Endothelial cell of umbilical vein (primary cell): Measurements from ENCODE around the gene LMF1. TPM values are rescaled to one million over a fixed set of nuclear protein-coding genes. Genes with fewer than 3 reads are reported as not detected.

ENCODE experiments used
- BruUV-seq: library from RNA; stranded (reverse); fragments of 400-500 nt; replicated peaks from 2 replicates; lab custom pipeline; 2021; lab: Mats Ljungman, UMichigan
- CTCF ChIA-PET: fragments of 300-600, 350-600 bp; sonication (Branson Sonifier 250); formaldehyde crosslinking; loops from one replicate; lab custom pipeline; 2021; ENCODE audit warnings: antibody characterized with exemption, inconsistent platforms; lab: Charles Lee
- POLR2A ChIA-PET: fragments of 300-600, 350-600 bp; sonication (Branson Sonifier 250); formaldehyde crosslinking; loops from one replicate; lab custom pipeline; 2021; ENCODE audit warnings: antibody characterized with exemption, inconsistent platforms; lab: Charles Lee
- DNase-seq: peaks from one replicate; pipeline ENCODE4 v3.0.0-alpha.2; 2011; ENCODE audit warnings: low read depth, low spot score
- FAIRE-seq: peaks from 2 replicates; lab custom pipeline; 2011; peaks lifted over from hg19 to GRCh38; lab: Jason Lieb, UNC
- H2AFZ ChIP-seq: 2 replicates; pipeline ENCODE4 v1.6.0; 2012; ENCODE audit warnings: low read depth, low read length, control low read depth, inconsistent platforms
- H3K27ac ChIP-seq: 2 replicates; pipeline ENCODE4 v1.5.1; 2011; ENCODE audit warnings: low read depth, mild to moderate bottlenecking, control low read depth, low read length, moderate library complexity; ENCODE audit not compliant: insufficient read depth
- H3K27me3 ChIP-seq, 2 experiments: 2 replicates each; pipeline versions ENCODE4 v1.6.0 to v1.6.1; 2011; ENCODE audit warnings: low read length in 2 of 2, mixed read lengths in 1 of 2; ENCODE audit not compliant: control insufficient read depth in 2 of 2, insufficient read depth in 2 of 2
- H3K36me3 ChIP-seq, 2 experiments: 2 replicates in 1 of 2; 3 replicates in 1 of 2; pipeline ENCODE4 v1.5.1; 2011; ENCODE audit warnings: low read length in 2 of 2, mild to moderate bottlenecking in 1 of 2, moderate library complexity in 1 of 2; ENCODE audit not compliant: control insufficient read depth in 2 of 2, insufficient read depth in 2 of 2; ENCODE audit errors: extremely low read depth in 1 of 2
- H3K4me1 ChIP-seq: 3 replicates; pipeline ENCODE4 v1.5.1; 2011; ENCODE audit warnings: mild to moderate bottlenecking, low read length; ENCODE audit not compliant: control insufficient read depth, insufficient read depth; ENCODE audit errors: extremely low read depth
- H3K4me2 ChIP-seq: 2 replicates; pipeline ENCODE4 v1.6.1; 2011; ENCODE audit warnings: low read length, control low read depth, mixed read lengths; ENCODE audit not compliant: insufficient read depth
- H3K4me3 ChIP-seq, 3 experiments: fragments of 200-600 bp in 1 of 3; sonication (generic), shearing (Covaris generic) in 1 of 3; replicated peaks in 1 of 3; 2 replicates each; pipeline ENCODE4 v1.5.1; 2011 to 2016; ENCODE audit warnings: control low read depth in 3 of 3, low read length in 3 of 3, mild to moderate bottlenecking in 2 of 3, inconsistent platforms in 1 of 3, low read depth in 1 of 3, moderate library complexity in 1 of 3; ENCODE audit not compliant: insufficient read depth in 1 of 3
- H3K79me2 ChIP-seq: 2 replicates; pipeline ENCODE4 v1.6.0; 2012; ENCODE audit warnings: low read length, inconsistent platforms; ENCODE audit not compliant: control insufficient read depth, insufficient read depth
- H3K9ac ChIP-seq: replicated peaks from 2 replicates; pipeline ENCODE3; 2011; ENCODE audit warnings: low read length, control low read depth; ENCODE audit not compliant: insufficient read depth; ENCODE audit errors: extremely low read depth
- H3K9me1 ChIP-seq: replicated peaks from 3 replicates; pipeline ENCODE4 v1.6.0; 2011; ENCODE audit warnings: mild to moderate bottlenecking, low read length; ENCODE audit not compliant: control insufficient read depth, insufficient read depth; ENCODE audit errors: extremely low read depth
- H3K9me3 ChIP-seq: replicated peaks from 2 replicates; pipeline ENCODE4 v1.5.1; 2012; ENCODE audit warnings: low read length, inconsistent platforms; ENCODE audit not compliant: control insufficient read depth, insufficient read depth
- H4K20me1 ChIP-seq: replicated peaks from 2 replicates; pipeline ENCODE3; 2011; ENCODE audit warnings: mild to moderate bottlenecking, low read length; ENCODE audit not compliant: control insufficient read depth, insufficient read depth; ENCODE audit errors: extremely low read depth
- CTCF ChIP-seq, 2 donors: IDR thresholded peaks; 1 replicate in 1 of 2; 2 replicates in 1 of 2; pipeline ENCODE4 v1.5.1; 2011; ENCODE audit warnings: low read length in 2 of 2, mild to moderate bottlenecking in 2 of 2, moderate library complexity in 2 of 2, control low read depth in 1 of 2, inconsistent platforms in 1 of 2, low read depth in 1 of 2; ENCODE audit not compliant: insufficient read depth in 1 of 2; ENCODE audit errors: extremely low read depth in 1 of 2
- FOS ChIP-seq: IDR thresholded peaks from 2 replicates; pipeline ENCODE4 v1.6.1; 2011; ENCODE audit warnings: mild to moderate bottlenecking, low read length, moderate library complexity, borderline replicate concordance; ENCODE audit not compliant: insufficient read depth
- JUN ChIP-seq: IDR thresholded peaks from 2 replicates; pipeline ENCODE4 v1.6.1; 2011; ENCODE audit warnings: borderline replicate concordance, low read depth; ENCODE audit not compliant: insufficient read length, insufficient read depth
- MAX ChIP-seq: IDR thresholded peaks from 2 replicates; pipeline ENCODE4 v1.6.1; 2011; ENCODE audit not compliant: insufficient read depth, insufficient read length
- POLR2AphosphoS5 ChIP-seq: IDR thresholded peaks from 2 replicates; pipeline ENCODE4 v1.6.1; 2012; ENCODE audit warnings: low read depth, mild to moderate bottlenecking, control low read depth, low read length, moderate library complexity; ENCODE audit not compliant: insufficient read depth
- dilution Hi-C: fragments of 300-500 bp; cut with MboI; formaldehyde crosslinking; loops from one replicate; pipeline ENCODE4 v1.15.0; 2019; ENCODE audit warnings: low sequenced_read_pairs; ENCODE audit not compliant: extremely low pct_ligation_motif_present
- intact Hi-C: fragments of 100-400 bp; cut with micrococcal nuclease; formaldehyde crosslinking; loops from one replicate; pipeline ENCODE4 v1.10.0; 2022
- polyA plus RNA-seq, 4 experiments: library from polyadenylated mRNA; depleted of rRNA in 3 of 4; stranded (reverse) in 3 of 4; unstranded in 1 of 4; fragments of >200 nt; gene quantifications; 2 replicates each; pipeline versions ENCODE4 v1.2.1 to v1.2.3, GENCODE V29; 2011 to 2012; ENCODE audit warnings: missing spikeins in 1 of 4
- total RNA-seq: library from RNA; stranded (reverse); gene quantifications from 2 replicates; pipeline ENCODE4 v1.2.3, GENCODE V29; 2021

LMF1 gene
- total and polyA plus RNA-seq, 2 donors (not counting 3 experiments of a cell fraction or from before 2014, with no cell fraction given) = 17.8 TPM

GRCh38 chr16:969508-970385 is 1.0 kb downstream of the LMF1 start:
- intact Hi-C loops = no loop called here
- Histone ChIP-seq H3K4me1 (peaks cover 7% of the 10 kb centered on the region), H3K4me3 (peak overlapping the region; percentile 64 to 97 (median 68)), H4K20me1 (no peaks in the 10 kb centered on the region), H3K27me3 (no peaks in the 10 kb centered on the region), H3K9ac (peak overlapping the region; percentile 85), H3K79me2 (no peaks in the 10 kb centered on the region), H3K9me3 (no peaks in the 10 kb centered on the region), H3K27ac (no peak overlapping the region), H3K9me1 (no peaks in the 10 kb centered on the region), H3K4me2 (peak overlapping the region; percentile 57), H3K36me3 (no peaks in the 10 kb centered on the region), H2AFZ (peak overlapping the region; percentile 94)
- BruUV-seq = TSS peak; percentile 24
- dilution Hi-C loops = no loop called here
- FAIRE-seq (no peak), DNase-seq (peak; percentile 39)
- ChIA-PET CTCF (interaction anchor here (0.9 kb wide), 1 partner anchor 26 kb away, joined by 3 read pairs; no protein-coding TSS in a partner anchor), POLR2A (no interaction called here)
- no peak for TF ChIP-seq POLR2AphosphoS5
- TF ChIP-seq FOS = no peak
- TF ChIP-seq MAX = no peak
- no peak for TF ChIP-seq CTCF (IDR thresholded peaks at IDR 0.05; ENCODE audit: extremely low read depth in 1 of 2, insufficient read depth in 1 of 2, low read depth in 1 of 2, low read length in 2 of 2)
- no peak for TF ChIP-seq JUN
